GM12874 (cell line): Measurements from ENCODE around the gene LGALS3BP.

ENCODE experiments used
- CTCF ChIP-seq: IDR thresholded peaks from 2 replicates; pipeline ENCODE4 v1.5.1; 2011; ENCODE audit warnings: low read depth, mild to moderate bottlenecking, control low read depth, low read length, moderate library complexity; ENCODE audit not compliant: insufficient read depth

Gene LGALS3BP

GRCh38 chr17:78995022-78995760, 15.5 kb upstream of the LGALS3BP start:
- no peak for TF ChIP-seq CTCF

DNA sequence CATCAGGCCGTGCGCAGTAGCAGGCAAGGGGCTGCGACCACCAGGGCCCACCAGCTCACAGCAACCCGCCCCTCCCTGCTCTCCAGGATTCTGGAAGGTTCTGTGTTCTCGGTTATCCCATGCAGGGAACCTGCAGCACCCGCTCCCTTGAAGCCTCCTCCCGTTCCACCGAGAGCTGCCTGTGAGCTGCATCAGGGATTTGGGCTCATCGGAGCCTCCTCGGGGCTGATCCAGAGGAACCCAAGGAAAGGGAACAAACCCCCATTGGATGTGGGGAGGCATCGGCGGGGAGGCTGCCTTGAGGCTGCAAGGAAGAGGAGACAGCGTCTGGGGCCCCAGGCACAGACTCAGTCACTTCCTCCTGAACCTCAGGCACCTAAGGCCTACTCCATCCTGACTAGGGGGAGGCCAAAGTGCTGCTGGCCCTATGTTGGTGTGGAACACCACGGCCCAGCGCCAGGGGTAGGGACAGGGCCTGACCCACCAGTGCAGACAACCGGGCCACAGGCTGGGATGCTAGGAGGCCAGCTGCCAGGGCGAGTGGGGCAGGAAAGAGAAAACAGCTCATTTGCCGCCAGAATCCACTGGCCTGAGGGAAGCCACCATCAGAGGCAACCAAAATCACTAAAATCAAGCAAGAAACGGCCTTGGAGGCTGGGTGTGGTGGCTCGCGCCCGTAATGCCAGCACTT, 14.4 kb upstream of the LGALS3BP start:
- TF ChIP-seq CTCF = no peak

DNA sequence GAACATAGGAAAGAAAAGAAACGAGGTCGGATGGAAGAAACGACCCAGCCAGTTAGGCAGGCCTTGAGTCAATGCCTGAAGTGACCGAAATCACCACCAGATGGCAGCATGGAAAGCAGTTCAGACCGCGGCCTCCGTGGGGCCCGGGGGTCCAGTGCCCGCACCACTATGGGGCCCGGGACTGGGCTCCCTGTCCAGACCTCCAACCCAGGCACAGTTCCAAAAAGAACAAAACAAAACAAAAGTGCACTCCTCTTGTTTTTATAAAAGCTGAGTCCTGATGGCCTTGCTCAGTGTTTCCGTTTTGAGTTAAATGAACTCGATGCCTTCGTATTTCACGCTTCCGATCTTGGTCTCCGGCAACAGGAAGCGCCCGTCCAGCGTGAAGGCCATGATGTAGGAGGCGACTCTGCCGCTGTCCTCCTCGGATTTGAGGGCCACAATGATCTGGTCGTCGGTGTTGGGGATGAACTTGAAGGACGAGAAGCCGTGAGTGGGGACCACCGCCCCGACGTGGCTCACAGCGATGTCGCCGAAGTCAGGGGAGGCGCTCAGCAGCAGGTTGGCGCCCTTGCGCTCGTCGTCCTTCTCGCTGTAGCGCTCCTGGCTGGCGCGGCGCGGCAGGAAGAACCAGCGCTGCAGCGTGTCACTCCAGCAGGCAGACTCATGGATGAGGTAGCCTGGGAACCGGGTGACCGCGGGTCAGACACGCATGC, 13.7 kb upstream of the LGALS3BP start:
- peak; percentile 75 for TF ChIP-seq CTCF

GRCh38 chr17:78992542-78993212, 13.0 kb upstream of the LGALS3BP start:
- TF ChIP-seq CTCF = no peak

DNA sequence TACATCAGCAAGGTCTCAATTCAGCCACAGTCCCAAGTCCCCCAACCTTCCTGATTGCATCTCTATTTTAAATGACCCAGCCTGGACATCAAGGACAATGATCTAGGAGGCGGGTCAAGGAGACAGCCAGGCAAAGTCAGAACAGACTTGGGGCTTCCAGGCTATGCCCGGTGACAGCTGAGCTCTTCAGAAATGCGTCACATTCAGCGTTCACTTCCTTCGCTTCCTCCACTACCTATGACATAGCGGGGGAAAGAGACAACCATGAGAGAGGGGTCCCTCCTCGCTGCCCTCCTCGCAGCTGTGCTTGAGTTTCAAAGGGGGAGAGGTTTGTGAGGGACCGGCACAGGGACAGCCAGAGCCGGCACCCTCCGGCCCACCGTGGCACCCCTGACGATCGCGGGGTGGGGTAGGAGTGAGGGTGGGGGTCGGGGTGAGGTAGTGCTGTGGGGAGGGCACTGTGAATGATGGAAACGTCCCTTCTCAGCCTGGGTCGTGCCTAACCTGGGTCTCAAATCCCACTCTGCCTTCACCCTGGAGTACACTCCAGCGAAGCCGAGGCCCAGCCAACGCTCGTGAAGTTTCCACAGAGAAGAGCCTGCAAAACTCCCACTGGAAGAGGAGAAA, 12.3 kb upstream of the LGALS3BP start:
- TF ChIP-seq CTCF = no peak

DNA sequence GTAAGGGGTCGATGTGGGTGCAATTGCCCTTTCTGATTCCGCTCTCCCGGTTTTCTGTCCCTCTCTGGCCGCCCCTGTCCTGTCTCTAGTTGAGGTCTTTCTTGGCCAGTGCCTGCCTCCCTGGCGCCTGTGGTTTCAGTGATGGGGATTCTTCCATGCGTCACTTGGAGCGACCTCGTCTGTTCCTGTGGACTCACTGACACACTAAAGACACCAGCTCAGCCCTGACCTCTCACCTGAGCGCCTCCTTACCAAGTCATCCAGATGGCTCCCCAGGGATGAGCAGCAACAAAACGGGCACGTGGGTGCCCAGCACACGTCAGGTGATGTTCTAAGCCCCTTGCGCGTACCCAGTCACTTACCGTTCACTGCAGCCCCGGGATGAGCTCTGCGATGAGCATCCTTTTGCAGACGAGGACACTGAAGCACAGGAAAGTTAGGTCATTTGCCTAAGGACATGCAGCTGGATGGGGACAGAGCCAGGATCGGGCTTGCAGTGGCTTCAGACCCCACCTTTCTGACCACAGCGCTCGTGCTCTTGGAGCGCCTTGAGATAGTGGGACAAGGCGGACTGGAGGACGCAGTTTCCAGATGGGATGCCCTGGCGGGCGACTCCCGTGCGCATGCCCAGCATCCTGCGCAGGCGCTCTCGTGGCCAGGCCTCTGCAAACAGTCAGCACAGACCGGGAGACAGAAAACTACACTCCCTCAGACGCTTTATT, 11.5 kb upstream of the LGALS3BP start:
- no peak for TF ChIP-seq CTCF
